ENCODE results near the gene ZRANB3.

ZRANB3 gene

GRCh38 chr2:135238651-135239050 is 292.4 kb downstream of the ZRANB3 start:
- DNase-seq: no peak

- DNase-seq: no peak
Measured at GRCh38 chr2:135230150-135230549, 300.9 kb downstream of the ZRANB3 start.

GRCh38 chr2:135227386-135227785 is 303.6 kb downstream of the ZRANB3 start:
- DNase-seq: no peak

GRCh38 chr2:135226961-135227360 is 304.1 kb downstream of the ZRANB3 start:
- DNase-seq: no peak

GRCh38 chr2:135225781-135226180 is 305.2 kb downstream of the ZRANB3 start:
- DNase-seq: no peak

GRCh38 chr2:135219226-135219625 is 311.8 kb downstream of the ZRANB3 start:
- no peak for DNase-seq

GRCh38 chr2:135218426-135218825 is 312.6 kb downstream of the ZRANB3 start:
- no peak for DNase-seq

- DNase-seq: no peak
Measured at GRCh38 chr2:135212757-135213156, 318.3 kb downstream of the ZRANB3 start.

- DNase-seq: no peak
Measured at GRCh38 chr2:135208016-135208415, 323.0 kb downstream of the ZRANB3 start.

GRCh38 chr2:135203944-135204343 is 327.1 kb downstream of the ZRANB3 start:
- DNase-seq: no peak

- no peak for DNase-seq
Measured at GRCh38 chr2:135202751-135203150, 328.3 kb downstream of the ZRANB3 start.

GRCh38 chr2:135198481-135198880 is 332.5 kb downstream of the ZRANB3 start:
- DNase-seq: no peak

- no peak for DNase-seq
Measured at GRCh38 chr2:135190799-135191198, 340.2 kb downstream of the ZRANB3 start.

GRCh38 chr2:135189148-135189547 is 341.9 kb downstream of the ZRANB3 start:
- DNase-seq: no peak

- no peak for DNase-seq
Measured at GRCh38 chr2:135187270-135187669, 343.7 kb downstream of the ZRANB3 start.

- no peak for DNase-seq
Measured at GRCh38 chr2:135186054-135186453, 345.0 kb downstream of the ZRANB3 start.

GRCh38 chr2:135183822-135184221 is 347.2 kb downstream of the ZRANB3 start:
- no peak for DNase-seq

GRCh38 chr2:135182601-135183000 is 348.4 kb downstream of the ZRANB3 start:
- no peak for DNase-seq

GRCh38 chr2:135182190-135182589 is 348.8 kb downstream of the ZRANB3 start:
- DNase-seq: no peak

GRCh38 chr2:135179689-135180088 is 351.3 kb downstream of the ZRANB3 start:
- no peak for DNase-seq

GRCh38 chr2:135175177-135175576 is 355.8 kb downstream of the ZRANB3 start:
- no peak for DNase-seq

GRCh38 chr2:135174810-135175093 is 356.3 kb downstream of the ZRANB3 start:
- no peak for DNase-seq

- no peak for DNase-seq
Measured at GRCh38 chr2:135174049-135174809, 356.8 kb downstream of the ZRANB3 start.

GRCh38 chr2:135169900-135170753 is 360.9 kb downstream of the ZRANB3 start:
- no peak for DNase-seq
